Activated CD4-positive, alpha-beta T cell treated with anti-CD3 and anti-CD28 coated beads, Interleukin-2, amount 10 ng/mL, durations not matched to agents 7 days and 5 days (primary cell): ENCODE data around the gene COA7. TPM values are rescaled to one million over a fixed set of nuclear protein-coding genes. Genes with fewer than 3 reads are reported as not detected.
"Not testable (repeated sequence)": the region's sequence is repeated elsewhere in the genome, so short reads cannot be mapped to it uniquely, and the experiment has no call there.

ENCODE experiments used
- CTCF ChIA-PET: fragments of 350-600 bp; sonication (Branson Sonifier 250); formaldehyde crosslinking; loops from one replicate; lab custom pipeline; 2021; ENCODE audit warnings: antibody characterized with exemption; lab: Charles Lee
- POLR2A ChIA-PET: fragments of 350-600 bp; sonication (Branson Sonifier 250); formaldehyde crosslinking; loops from one replicate; lab custom pipeline; 2021; ENCODE audit warnings: antibody characterized with exemption; lab: Charles Lee
- DNase-seq: peaks from one replicate; pipeline ENCODE4 v3.0.0-alpha.2; 2020
- H3K27ac Mint-ChIP-seq: one replicate; pipeline ENCODE4 v1.8.0; 2021; ENCODE audit warnings: mild to moderate bottlenecking, moderate library complexity, mixed read lengths
- H3K27me3 Mint-ChIP-seq: one replicate; pipeline ENCODE4 v1.8.0; 2021; ENCODE audit warnings: mixed read lengths
- H3K36me3 Mint-ChIP-seq: one replicate; pipeline ENCODE4 v1.8.0; 2021; ENCODE audit warnings: low read depth, mixed read lengths
- H3K4me1 Mint-ChIP-seq: one replicate; pipeline ENCODE4 v1.8.0; 2021; ENCODE audit warnings: mixed read lengths
- H3K4me3 Mint-ChIP-seq: one replicate; pipeline ENCODE4 v1.8.0; 2021; ENCODE audit warnings: mild to moderate bottlenecking, moderate library complexity, mixed read lengths
- H3K9me3 Mint-ChIP-seq: one replicate; pipeline ENCODE4 v1.8.0; 2021; ENCODE audit warnings: mixed read lengths
- total RNA-seq, 2 experiments: library from RNA; stranded (reverse); gene quantifications; one replicate each; pipeline ENCODE4 v1.2.3, GENCODE V29; 2021

Gene COA7
- total RNA-seq, 2 experiments from 2014 or later: 10.8 to 14.6 TPM

GRCh38 chr1:52726265-52727113 is 28.3 kb upstream of the COA7 start, which contains the start of gene ZYG11B:
Gene ZYG11B, plus strand, starts transcription at chr1:52726453. Its CDS starts 201 bp downstream, at chr1:52726654.
- Mint-ChIP-seq H3K27ac (peak within 1 kb of the TSS; percentile 90), H3K27me3 (no peaks in the 10 kb centered on the region), H3K4me1 (peaks cover 38% of the 10 kb centered on the region), H3K36me3 (peaks cover 2% of the 10 kb centered on the region), H3K4me3 (peak within 1 kb of the TSS; percentile 86), H3K9me3 (no peaks in the 10 kb centered on the region)
- CTCF ChIA-PET: interaction anchor here (0.5 to 1.2 kb wide), 6 partner anchors 10 to 646 kb away, joined by 3 to 4 read pairs (median 3); no protein-coding TSS in a partner anchor
- POLR2A ChIA-PET: no interaction called here
- DNase-seq: peak; percentile 92

DNA sequence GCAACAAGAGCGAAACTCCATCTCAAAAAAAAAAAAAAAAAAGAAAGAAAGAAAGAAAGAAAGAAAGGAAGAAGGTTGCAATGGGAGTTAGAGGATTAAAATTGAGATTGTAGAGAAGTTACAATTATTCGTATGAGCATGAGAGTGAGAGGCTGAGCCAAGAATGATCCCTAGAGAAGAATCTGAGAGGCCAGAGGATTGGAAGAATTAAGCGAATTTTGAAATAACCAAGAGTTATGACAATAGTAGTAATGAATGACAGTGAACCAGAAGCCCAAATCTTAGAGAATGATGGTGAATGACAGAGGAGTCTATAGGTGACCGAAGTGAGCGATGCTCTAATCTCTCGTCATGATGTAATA is 27.7 kb upstream of the COA7 start:
- no peak for DNase-seq
- Mint-ChIP-seq H3K4me3 (peak overlapping the region; percentile 70), H3K27ac (peak overlapping the region; percentile 89), H3K9me3 (no peaks in the 10 kb centered on the region), H3K36me3 (peaks cover 2% of the 10 kb centered on the region), H3K27me3 (no peaks in the 10 kb centered on the region), H3K4me1 (peaks cover 38% of the 10 kb centered on the region)
- CTCF ChIA-PET: interaction anchor here (0.8 to 1.2 kb wide), 3 partner anchors 9 to 22 kb away, joined by 3 to 4 read pairs (median 3); no protein-coding TSS in a partner anchor
- POLR2A ChIA-PET: no interaction called here

- H3K9me3 Mint-ChIP-seq: no peaks in the 10 kb centered on the region
- H3K27ac Mint-ChIP-seq: no peak overlapping the region
- H3K4me1 Mint-ChIP-seq: peaks cover 30% of the 10 kb centered on the region
- no peak for DNase-seq
- H3K27me3 Mint-ChIP-seq: no peaks in the 10 kb centered on the region
- ChIA-PET CTCF (interaction anchor here (0.7 to 1.3 kb wide), 2 partner anchors 11 to 26 kb away, joined by 4 read pairs; no protein-coding TSS in a partner anchor), POLR2A (no interaction called here)
- no peak overlapping the region for H3K4me3 Mint-ChIP-seq
- peaks cover 2% of the 10 kb centered on the region for H3K36me3 Mint-ChIP-seq
Measured at GRCh38 chr1:52723260-52723659, 25.1 kb upstream of the COA7 start.

DNA sequence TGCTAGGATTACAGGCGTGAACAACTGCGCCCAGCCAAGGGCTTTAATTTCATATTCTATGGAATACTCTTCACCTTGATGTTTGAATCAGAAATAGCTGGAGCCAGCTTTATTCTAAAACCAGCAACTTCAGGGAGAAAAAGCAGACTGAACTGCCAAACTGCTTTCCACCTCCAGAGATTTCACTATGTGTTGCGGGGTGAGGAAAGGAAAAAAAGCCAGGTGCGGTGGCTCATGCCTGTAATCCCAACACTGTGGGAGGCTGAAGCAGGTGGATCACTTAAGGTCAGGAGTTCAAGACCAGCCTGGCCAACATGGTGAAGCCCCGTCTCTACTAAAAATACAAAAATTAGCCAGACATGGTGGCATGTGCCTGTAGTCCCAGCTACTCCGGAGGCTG is 17.1 kb upstream of the COA7 start:
- POLR2A ChIA-PET: interaction anchor here (0.6 kb wide), 1 partner anchor 284 kb away, joined by 4 read pairs; no protein-coding TSS in a partner anchor
- H3K4me1 Mint-ChIP-seq, H3K36me3 Mint-ChIP-seq, H3K9me3 Mint-ChIP-seq, CTCF ChIA-PET, H3K27me3 Mint-ChIP-seq, H3K27ac Mint-ChIP-seq, H3K4me3 Mint-ChIP-seq, DNase-seq: not testable (repeated sequence)

- ChIA-PET CTCF (interaction anchor here (1.2 to 2.7 kb wide), 2 partner anchors 10 to 27 kb away, joined by 3 to 9 read pairs; no protein-coding TSS in a partner anchor), POLR2A (no interaction called here)
- no peak for DNase-seq
- Mint-ChIP-seq H3K36me3 (no peaks in the 10 kb centered on the region), H3K27ac (no peak overlapping the region), H3K4me3 (no peak overlapping the region), H3K9me3 (no peaks in the 10 kb centered on the region), H3K4me1 (peaks cover 4% of the 10 kb centered on the region), H3K27me3 (peaks cover 3% of the 10 kb centered on the region)
Measured at GRCh38 chr1:52713590-52713989, 15.4 kb upstream of the COA7 start.

DNA sequence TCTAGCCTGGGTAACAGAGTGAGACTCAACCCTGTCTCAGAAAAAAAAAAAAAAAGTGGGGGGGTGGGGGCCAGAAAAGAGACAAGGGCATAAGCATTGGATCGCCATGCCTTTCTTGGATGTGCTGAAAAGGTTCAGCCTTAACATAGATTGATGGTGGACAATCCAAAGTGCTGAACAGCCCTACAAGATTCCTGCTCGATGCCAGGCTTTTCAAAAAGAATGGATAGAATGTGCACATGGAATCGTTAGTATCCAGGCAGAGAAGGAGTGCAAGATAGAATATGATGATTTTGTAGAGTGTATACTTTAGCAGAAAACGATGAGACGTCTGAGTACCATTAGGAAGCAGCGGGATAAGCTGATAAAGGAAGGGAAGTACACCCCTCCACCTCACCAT is 10.9 kb upstream of the COA7 start:
- no peak for DNase-seq
- H3K27ac Mint-ChIP-seq: no peak overlapping the region
- ChIA-PET CTCF (interaction anchor here (0.7 to 1.0 kb wide), 2 partner anchors 8 to 1479 kb away, joined by 3 to 4 read pairs; no protein-coding TSS in a partner anchor), POLR2A (no interaction called here)
- no peak overlapping the region for H3K4me3 Mint-ChIP-seq
- no peaks in the 10 kb centered on the region for H3K36me3 Mint-ChIP-seq
- H3K27me3 Mint-ChIP-seq: peaks cover 7% of the 10 kb centered on the region
- H3K4me1 Mint-ChIP-seq: peaks cover 8% of the 10 kb centered on the region
- no peaks in the 10 kb centered on the region for H3K9me3 Mint-ChIP-seq

- Mint-ChIP-seq H3K27me3 (peaks cover 7% of the 10 kb centered on the region), H3K27ac (no peak overlapping the region), H3K4me3 (no peak overlapping the region), H3K9me3 (no peaks in the 10 kb centered on the region), H3K36me3 (no peaks in the 10 kb centered on the region), H3K4me1 (peaks cover 15% of the 10 kb centered on the region)
- POLR2A ChIA-PET: no interaction called here
- DNase-seq: no peak
- CTCF ChIA-PET: interaction anchor here (0.6 kb wide), 1 partner anchor 234 kb away, joined by 5 read pairs; no protein-coding TSS in a partner anchor
Measured at GRCh38 chr1:52707927-52708655, 9.9 kb upstream of the COA7 start.

DNA sequence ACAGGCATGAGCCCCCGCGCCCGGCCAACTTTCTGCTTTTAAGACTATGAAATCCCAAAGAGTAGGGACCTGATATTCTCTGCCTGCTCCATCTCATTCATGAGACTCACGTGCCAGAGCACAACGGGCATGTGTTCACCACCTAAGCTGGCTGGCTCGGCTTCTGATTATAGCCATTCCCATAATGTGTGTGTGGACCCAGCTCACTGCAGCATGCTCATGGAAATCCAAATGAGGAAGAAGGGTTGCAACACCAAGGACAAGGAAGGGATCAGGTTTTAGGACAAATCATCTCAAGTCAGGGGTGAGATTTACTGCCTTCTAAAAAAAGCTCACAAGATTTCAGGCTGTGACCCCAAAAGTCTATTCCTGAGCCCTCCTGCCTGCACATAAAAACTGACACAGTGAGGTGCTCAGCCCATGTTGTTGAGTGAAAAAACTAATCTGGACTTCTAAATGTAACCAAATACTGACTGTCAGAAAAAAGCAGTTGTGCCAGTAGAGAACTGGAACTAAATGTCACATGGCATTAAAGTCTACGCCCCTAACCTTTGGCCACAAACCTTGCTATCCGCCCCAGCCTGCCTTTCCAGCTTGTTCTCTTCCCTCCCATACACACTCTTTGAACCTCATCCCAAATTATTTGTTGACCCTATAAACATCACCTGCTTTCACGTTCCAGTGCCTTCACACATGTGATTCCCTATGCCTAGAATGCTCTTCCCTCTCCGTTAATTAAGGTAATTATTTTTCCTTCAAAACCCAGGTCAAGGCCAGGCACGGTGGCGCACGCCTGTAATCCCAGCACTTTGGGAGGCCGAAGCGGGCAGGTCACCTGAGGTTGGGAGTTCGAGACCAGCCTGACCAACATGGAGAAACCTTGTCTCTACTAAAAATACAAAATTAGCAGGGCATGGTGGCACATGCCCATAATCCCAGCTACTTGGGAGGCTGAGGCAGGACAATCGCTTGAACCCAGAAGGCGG is 9.1 kb upstream of the COA7 start:
- Mint-ChIP-seq H3K9me3 (no peaks in the 10 kb centered on the region), H3K4me3 (no peak overlapping the region), H3K4me1 (peaks cover 20% of the 10 kb centered on the region), H3K36me3 (no peaks in the 10 kb centered on the region), H3K27me3 (peaks cover 7% of the 10 kb centered on the region), H3K27ac (no peak overlapping the region)
- CTCF ChIA-PET: interaction anchor here (0.6 to 0.9 kb wide), 2 partner anchors 20 to 234 kb away, joined by 3 to 5 read pairs; no protein-coding TSS in a partner anchor
- POLR2A ChIA-PET: no interaction called here
- DNase-seq: no peak

GRCh38 chr1:52706136-52706670 is 8.1 kb upstream of the COA7 start:
- POLR2A ChIA-PET: interaction anchor here (0.6 kb wide), 1 partner anchor 8 kb away, joined by 4 read pairs; no protein-coding TSS in a partner anchor
- no peak overlapping the region for H3K27ac Mint-ChIP-seq
- peaks cover 7% of the 10 kb centered on the region for H3K27me3 Mint-ChIP-seq
- H3K4me3 Mint-ChIP-seq: no peak overlapping the region
- DNase-seq: no peak
- no peaks in the 10 kb centered on the region for H3K36me3 Mint-ChIP-seq
- CTCF ChIA-PET: interaction anchor here (1.0 kb wide), 1 partner anchor 11 kb away, joined by 5 read pairs; no protein-coding TSS in a partner anchor
- no peaks in the 10 kb centered on the region for H3K9me3 Mint-ChIP-seq
- peaks cover 22% of the 10 kb centered on the region for H3K4me1 Mint-ChIP-seq

GRCh38 chr1:52702886-52703787 is 5.0 kb upstream of the COA7 start:
- ChIA-PET CTCF (interaction anchor here (1.2 to 2.5 kb wide), 4 partner anchors 10 to 561 kb away, joined by 3 to 9 read pairs (median 5); partner anchors contain the start of gene ZYG11B), POLR2A (no interaction called here)
- Mint-ChIP-seq H3K36me3 (no peaks in the 10 kb centered on the region), H3K27ac (peak overlapping the region; percentile 94), H3K9me3 (no peaks in the 10 kb centered on the region), H3K4me3 (peak overlapping the region; percentile 74), H3K27me3 (peaks cover 11% of the 10 kb centered on the region), H3K4me1 (peaks cover 35% of the 10 kb centered on the region)
- DNase-seq: peak; percentile 87

DNA sequence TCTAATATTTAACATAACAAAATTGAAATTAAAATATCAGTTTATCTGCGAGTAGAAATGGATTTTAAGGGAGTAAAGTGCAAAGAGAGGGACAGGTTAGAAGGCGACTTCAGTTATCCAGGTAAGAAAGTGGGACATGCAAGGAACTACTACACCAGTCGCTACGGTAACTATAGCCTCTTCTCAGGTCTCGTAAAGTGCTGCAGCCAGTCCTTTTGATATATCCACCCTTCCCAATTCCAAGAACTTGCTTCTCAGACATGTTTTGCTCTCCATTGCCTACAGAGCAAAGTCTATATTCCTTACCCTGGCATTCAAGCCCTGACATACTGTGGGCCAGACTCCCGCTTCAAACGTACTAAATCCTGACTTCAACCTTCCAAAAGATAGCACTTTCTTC is 2.5 kb downstream of the COA7 start:
- H3K36me3 Mint-ChIP-seq: peaks cover 14% of the 10 kb centered on the region
- no peak overlapping the region for H3K27ac Mint-ChIP-seq
- CTCF ChIA-PET: interaction anchor here (1.5 kb wide), 1 partner anchor 10 kb away, joined by 6 read pairs; no protein-coding TSS in a partner anchor
- no peaks in the 10 kb centered on the region for H3K9me3 Mint-ChIP-seq
- H3K4me3 Mint-ChIP-seq: no peak overlapping the region
- DNase-seq: no peak
- peaks cover 28% of the 10 kb centered on the region for H3K4me1 Mint-ChIP-seq
- POLR2A ChIA-PET: no interaction called here
- peaks cover 6% of the 10 kb centered on the region for H3K27me3 Mint-ChIP-seq
